Peyer's patch (tissue), 4 donors: ENCODE data around the gene NLGN1. TPM values are rescaled to one million over a fixed set of nuclear protein-coding genes. Genes with fewer than 3 reads are reported as not detected.

Experiments used
- DNase-seq, 3 donors: peaks; one replicate each; pipeline ENCODE4 v3.0.0-alpha.2; 2017 to 2019
- H3K27ac ChIP-seq, 4 donors: fragments of 200-600 bp; sonication (generic); one replicate each; pipeline ENCODE4 v1.5.1; 2016 to 2019
- H3K27me3 ChIP-seq, 2 donors: fragments of 200-600 bp; sonication (generic); one replicate each; pipeline ENCODE4 v1.5.1; 2019
- H3K36me3 ChIP-seq, 3 donors: fragments of 200-600 bp; sonication (generic); one replicate each; pipeline ENCODE4 v1.5.1; 2016 to 2019
- H3K4me1 ChIP-seq, 4 donors: fragments of 200-600 bp; sonication (generic); one replicate each; pipeline ENCODE4 v1.5.1; 2016 to 2019
- H3K4me3 ChIP-seq, 4 donors: fragments of 200-600 bp; sonication (generic); 1 replicate in 3 of 4; 2 replicates in 1 of 4; pipeline ENCODE4 v1.5.1; 2016 to 2019; ENCODE audit warnings: mild to moderate bottlenecking in 1 of 4
- H3K9me3 ChIP-seq, 4 donors: fragments of 200-600 bp; sonication (generic); one replicate each; pipeline ENCODE4 v1.5.1; 2016 to 2019; ENCODE audit warnings: mild to moderate bottlenecking in 1 of 4
- CTCF ChIP-seq, 6 experiments: fragments of 450-650 bp in 4 of 6; fragments of 200-600 bp in 2 of 6; sonication (generic) in 1 of 6; IDR thresholded peaks; one replicate each; pipeline ENCODE4 v1.5.1; 2017 to 2019; ENCODE audit warnings: antibody characterized with exemption in 6 of 6, mild to moderate bottlenecking in 3 of 6, moderate library complexity in 1 of 6
- POLR2A ChIP-seq, 2 donors: fragments of 450-650 bp; IDR thresholded peaks; one replicate each; pipeline ENCODE4 v1.5.1; 2017; ENCODE audit warnings: antibody characterized with exemption in 2 of 2, mild to moderate bottlenecking in 2 of 2, moderate library complexity in 2 of 2
- total RNA-seq, 4 donors: library from RNA; depleted of rRNA; stranded (reverse); fragments of >200 nt; gene quantifications; one replicate each; pipeline ENCODE4 v1.1.0, GENCODE V29; 2016

NLGN1 gene
- total RNA-seq, 4 donors from 2014 or later: 0.18 to 3.3 (median 1.3) TPM

GRCh38 chr3:173892547-173892946 is 495.0 kb downstream of the NLGN1 start:
- no peaks in the 10 kb centered on the region for H3K27me3 ChIP-seq
- DNase-seq: no peak
- H3K36me3 ChIP-seq: no peaks in the 10 kb centered on the region
- H3K4me3 ChIP-seq: no peak overlapping the region
- H3K9me3 ChIP-seq: no peaks in the 10 kb centered on the region
- H3K4me1 ChIP-seq: no peaks in the 10 kb centered on the region
- TF ChIP-seq CTCF (IDR thresholded peaks at IDR 0.05) (no peak), POLR2A (IDR thresholded peaks at IDR 0.05) (no peak)
- no peak overlapping the region for H3K27ac ChIP-seq

DNA sequence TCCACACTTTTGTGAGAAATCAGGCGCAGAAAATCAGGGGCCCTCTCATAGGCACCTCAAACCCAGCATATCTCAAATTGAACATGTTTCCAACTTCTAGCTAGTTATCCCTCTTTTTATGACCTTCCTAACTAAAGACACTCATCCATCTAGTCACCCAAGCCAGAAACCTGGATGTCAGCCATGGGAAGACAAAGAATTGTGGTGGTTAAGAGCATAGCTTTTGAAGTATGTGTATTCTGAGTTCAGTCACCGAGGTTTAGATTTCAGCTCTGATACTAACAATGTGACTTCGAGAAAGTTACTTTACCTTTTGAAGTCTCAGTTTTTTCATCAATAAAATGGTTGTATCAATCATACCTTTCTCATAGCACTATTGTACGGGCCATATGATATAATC is 495.5 kb downstream of the NLGN1 start:
- no peak for DNase-seq
- H3K27ac ChIP-seq: no peak overlapping the region
- no peaks in the 10 kb centered on the region for H3K4me1 ChIP-seq
- TF ChIP-seq POLR2A (IDR thresholded peaks at IDR 0.05): no peak
- no peak for TF ChIP-seq CTCF (IDR thresholded peaks at IDR 0.05)
- H3K36me3 ChIP-seq: no peaks in the 10 kb centered on the region
- no peaks in the 10 kb centered on the region for H3K9me3 ChIP-seq
- no peak overlapping the region for H3K4me3 ChIP-seq
- no peaks in the 10 kb centered on the region for H3K27me3 ChIP-seq

DNA sequence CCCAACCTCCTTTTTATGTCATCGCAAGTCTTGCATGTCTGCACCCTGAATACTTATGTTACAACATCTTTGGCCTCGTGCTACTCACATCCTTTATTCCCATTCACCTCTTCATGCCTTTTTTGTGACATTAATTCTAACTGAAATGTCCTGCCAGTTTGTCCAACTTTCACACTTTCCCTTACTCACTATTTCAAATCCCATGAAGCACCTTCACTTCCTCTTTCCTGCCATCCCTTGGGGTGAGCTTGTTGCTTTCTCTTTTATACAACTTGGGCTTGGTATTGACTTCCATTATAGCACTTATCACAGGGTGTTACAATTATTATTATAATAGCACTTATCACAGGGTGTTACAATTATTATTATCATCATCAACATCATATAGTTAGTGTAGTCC is 496.3 kb downstream of the NLGN1 start:
- H3K4me3 ChIP-seq: no peak overlapping the region
- no peaks in the 10 kb centered on the region for H3K4me1 ChIP-seq
- no peaks in the 10 kb centered on the region for H3K9me3 ChIP-seq
- DNase-seq: no peak
- no peaks in the 10 kb centered on the region for H3K36me3 ChIP-seq
- no peak overlapping the region for H3K27ac ChIP-seq
- no peaks in the 10 kb centered on the region for H3K27me3 ChIP-seq
- TF ChIP-seq CTCF (IDR thresholded peaks at IDR 0.05) (no peak), POLR2A (IDR thresholded peaks at IDR 0.05) (no peak)

- H3K27me3 ChIP-seq: no peaks in the 10 kb centered on the region
- no peak for DNase-seq
- H3K9me3 ChIP-seq: no peaks in the 10 kb centered on the region
- H3K36me3 ChIP-seq: no peaks in the 10 kb centered on the region
- no peak for TF ChIP-seq POLR2A (IDR thresholded peaks at IDR 0.05)
- no peak for TF ChIP-seq CTCF (IDR thresholded peaks at IDR 0.05)
- H3K27ac ChIP-seq: no peak overlapping the region
- H3K4me3 ChIP-seq: no peak overlapping the region
- no peaks in the 10 kb centered on the region for H3K4me1 ChIP-seq
Observed at GRCh38 chr3:173897631-173898030, 500.1 kb downstream of the NLGN1 start.

DNA sequence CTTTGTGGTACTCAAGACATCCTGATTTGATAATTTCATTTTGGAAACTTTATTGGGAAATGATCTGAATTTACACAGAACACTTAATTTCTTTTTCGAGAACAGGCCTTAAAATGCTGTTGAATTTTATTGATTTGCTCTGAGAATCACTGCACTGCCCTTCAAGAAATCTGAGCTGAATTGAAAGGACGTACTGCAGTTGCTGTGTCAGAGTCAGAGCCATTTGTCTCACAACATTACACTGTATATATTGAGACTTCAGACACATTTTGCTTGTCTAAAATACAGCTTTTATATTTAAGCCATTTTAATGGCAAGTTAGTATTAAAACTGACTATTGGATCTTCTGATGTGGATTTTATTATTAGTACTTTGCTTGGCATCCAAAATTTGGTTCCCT is 504.1 kb downstream of the NLGN1 start:
- H3K27me3 ChIP-seq: no peaks in the 10 kb centered on the region
- TF ChIP-seq POLR2A (IDR thresholded peaks at IDR 0.05) (no peak), CTCF (IDR thresholded peaks at IDR 0.05) (no peak)
- no peaks in the 10 kb centered on the region for H3K9me3 ChIP-seq
- no peak overlapping the region for H3K4me3 ChIP-seq
- no peaks in the 10 kb centered on the region for H3K36me3 ChIP-seq
- no peak for DNase-seq
- H3K4me1 ChIP-seq: no peaks in the 10 kb centered on the region
- no peak overlapping the region for H3K27ac ChIP-seq

DNA sequence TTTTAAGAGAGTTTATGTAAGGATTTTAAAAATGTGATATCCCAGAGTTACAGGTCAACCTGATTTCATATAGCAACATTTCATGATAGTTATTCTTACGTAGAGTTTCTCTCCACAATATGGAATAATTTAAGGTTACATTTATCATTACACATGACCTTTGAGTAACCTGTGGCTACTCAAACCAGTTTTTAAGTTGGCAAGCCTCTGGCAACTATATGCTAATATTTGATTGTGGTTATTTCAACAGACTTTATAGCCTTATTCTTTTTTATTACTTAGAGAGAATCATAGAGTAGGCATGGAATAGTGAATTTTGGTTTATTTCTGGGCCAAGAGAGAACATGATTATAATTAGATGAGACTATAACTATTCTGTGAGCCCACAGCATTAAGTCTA is 504.9 kb downstream of the NLGN1 start:
- Histone ChIP-seq H3K27me3 (no peaks in the 10 kb centered on the region), H3K9me3 (no peaks in the 10 kb centered on the region), H3K36me3 (no peaks in the 10 kb centered on the region), H3K27ac (no peak overlapping the region), H3K4me3 (no peak overlapping the region), H3K4me1 (no peaks in the 10 kb centered on the region)
- TF ChIP-seq CTCF (IDR thresholded peaks at IDR 0.05): no peak
- no peak for DNase-seq
